OCI-M1 (cell line): ENCODE measurements around the gene TRIM50.
"Not testable (repeated sequence)": the region's sequence is repeated elsewhere in the genome, so short reads cannot be mapped to it uniquely, and the experiment has no call there.

Source experiments
- DNase-seq: peaks from one replicate; lab custom pipeline; 2025; lab: John Stamatoyannopoulos, UW

TRIM50 gene

GRCh38 chr7:73350306-73351068 is 22.6 kb upstream of the TRIM50 start:
- DNase-seq = no peak

- DNase-seq = no peak
Observed at GRCh38 chr7:73349763-73350162, 21.9 kb upstream of the TRIM50 start.

DNA sequence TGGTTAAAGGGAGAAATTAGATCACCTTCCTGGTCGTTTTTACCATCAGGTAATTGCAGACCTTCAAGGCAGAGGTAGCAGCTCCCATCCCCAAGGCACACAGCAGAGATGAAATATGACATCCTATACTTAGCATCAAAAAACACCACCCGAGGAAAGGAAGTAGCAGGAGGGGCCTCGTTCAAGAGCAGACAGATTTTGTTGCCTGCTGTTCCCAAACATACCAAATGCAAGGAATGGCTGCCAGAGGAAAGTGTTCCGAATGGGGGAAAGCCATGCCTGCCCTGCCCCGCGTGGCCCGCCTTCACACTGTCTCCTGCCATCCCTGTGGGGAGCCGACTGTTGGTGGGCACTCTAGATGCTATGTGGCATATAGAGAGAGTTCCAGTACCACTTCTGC is 18.1 kb upstream of the TRIM50 start:
- no peak for DNase-seq

DNA sequence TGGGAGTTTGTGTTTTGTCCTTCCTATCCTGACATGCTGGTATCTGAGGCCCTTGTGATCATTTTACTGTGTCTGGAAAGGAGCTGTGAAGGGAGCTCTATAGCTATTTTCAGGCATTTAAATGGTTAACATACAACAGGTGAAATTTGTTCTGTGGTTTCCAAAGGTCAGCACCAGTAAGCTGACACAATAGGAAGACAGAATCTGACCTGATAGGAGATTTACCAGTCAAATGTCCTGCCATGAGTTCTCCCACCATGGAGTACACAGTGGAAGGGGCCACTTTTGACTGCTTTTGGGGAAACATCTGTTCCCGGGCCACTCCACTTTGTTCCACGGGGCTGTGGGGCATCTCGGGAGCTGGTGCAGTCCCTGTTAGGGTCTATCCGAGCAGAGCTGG is 17.7 kb upstream of the TRIM50 start:
- DNase-seq = no peak

DNA sequence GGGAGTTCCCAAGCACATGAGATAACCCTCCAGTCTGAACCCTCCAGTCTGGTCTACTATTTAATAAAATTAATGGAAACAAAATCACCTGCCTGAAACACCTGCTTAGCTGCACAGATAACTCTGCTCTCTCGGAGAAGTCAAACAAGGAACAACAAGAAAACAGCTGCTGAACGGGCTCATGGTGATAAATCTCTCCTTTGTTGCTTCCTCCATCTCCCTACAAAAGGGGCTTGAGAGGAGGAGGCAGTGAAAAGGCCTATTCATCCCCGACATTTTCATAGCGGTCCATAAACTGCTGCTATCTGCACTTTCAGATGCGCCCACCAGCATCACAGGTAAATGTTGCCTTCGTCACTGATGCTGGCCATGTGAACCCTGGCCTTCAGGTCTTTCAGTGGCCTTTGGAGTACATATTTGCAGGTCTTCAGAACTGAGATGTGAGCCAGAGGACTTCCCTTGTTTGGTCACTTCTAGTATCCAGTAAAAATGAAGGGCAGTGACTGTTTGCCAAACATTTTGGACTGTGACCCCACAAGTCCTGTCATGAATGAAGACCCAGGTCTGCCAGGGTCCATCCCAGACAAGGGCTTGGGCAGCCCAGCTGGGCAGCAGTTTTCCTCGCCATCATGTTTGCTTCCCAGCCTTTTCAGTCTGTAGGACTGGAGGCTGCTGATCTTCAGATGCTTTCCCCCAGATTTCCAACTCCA is 15.9 kb upstream of the TRIM50 start:
- no peak for DNase-seq

DNA sequence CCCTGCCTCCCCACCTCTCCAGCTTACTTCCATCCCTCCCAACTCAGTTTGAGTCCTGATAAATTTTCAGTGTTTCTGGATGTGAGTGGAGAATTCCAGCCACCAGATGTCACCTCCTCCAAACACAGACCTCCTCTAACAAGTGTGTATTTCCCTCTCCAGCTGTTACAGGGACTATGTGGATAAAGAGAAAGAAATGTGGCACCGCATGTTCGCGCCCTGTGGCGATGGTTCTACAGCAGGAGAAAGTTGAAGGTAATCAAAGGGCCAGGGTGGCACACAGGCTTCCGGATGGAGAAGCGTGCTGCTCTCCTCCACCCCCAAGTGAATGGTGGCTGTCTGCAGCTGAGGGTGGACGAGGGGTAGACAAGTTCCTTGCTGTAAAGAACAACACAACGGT is 14.8 kb upstream of the TRIM50 start:
- peak; percentile 26 for DNase-seq

DNA sequence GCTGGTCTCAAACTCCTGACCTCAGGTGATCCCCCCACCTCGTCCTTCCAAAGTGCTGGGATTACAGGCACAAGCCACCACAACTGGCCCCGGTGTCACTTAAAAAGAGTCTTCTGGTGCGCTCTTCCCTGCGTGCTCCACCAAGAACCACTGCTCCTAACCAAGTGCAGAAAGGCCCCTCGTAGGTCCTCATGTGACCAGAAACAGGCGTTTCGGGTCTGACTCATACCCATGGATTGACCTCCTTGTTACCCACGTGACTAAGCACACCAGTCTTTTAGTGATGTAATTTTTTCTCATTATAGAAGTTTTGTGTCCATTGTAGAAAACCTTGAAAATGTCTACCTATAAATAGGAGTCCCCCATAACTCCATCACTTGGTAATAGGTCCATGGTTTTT is 14.0 kb upstream of the TRIM50 start:
- DNase-seq = peak; percentile 76

GRCh38 chr7:73340514-73340913 is 12.6 kb upstream of the TRIM50 start:
- no peak for DNase-seq

DNA sequence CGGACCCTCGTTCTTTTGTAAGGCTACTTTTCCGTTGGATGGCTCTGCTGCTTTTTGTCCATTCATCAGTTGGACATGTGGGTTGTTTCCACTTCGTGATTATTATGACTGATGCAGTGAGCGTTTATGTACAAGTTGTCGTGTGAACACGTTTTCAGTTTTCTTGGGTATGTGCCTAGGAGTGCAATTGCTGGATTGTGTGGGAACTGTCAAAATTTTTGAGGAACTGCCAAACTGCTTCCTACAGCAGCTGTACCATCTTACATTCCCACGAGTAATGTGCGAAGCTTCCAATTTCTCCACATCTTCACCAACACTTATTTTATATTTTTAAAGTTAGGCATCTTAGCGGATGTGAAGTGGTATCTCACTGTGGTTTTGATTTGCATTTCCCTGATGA is 10.4 kb upstream of the TRIM50 start:
- DNase-seq = no peak

- no peak for DNase-seq
Observed at GRCh38 chr7:73332447-73332846, 4.6 kb upstream of the TRIM50 start.

GRCh38 chr7:73330772-73331171 is 2.9 kb upstream of the TRIM50 start:
- DNase-seq = no peak

DNA sequence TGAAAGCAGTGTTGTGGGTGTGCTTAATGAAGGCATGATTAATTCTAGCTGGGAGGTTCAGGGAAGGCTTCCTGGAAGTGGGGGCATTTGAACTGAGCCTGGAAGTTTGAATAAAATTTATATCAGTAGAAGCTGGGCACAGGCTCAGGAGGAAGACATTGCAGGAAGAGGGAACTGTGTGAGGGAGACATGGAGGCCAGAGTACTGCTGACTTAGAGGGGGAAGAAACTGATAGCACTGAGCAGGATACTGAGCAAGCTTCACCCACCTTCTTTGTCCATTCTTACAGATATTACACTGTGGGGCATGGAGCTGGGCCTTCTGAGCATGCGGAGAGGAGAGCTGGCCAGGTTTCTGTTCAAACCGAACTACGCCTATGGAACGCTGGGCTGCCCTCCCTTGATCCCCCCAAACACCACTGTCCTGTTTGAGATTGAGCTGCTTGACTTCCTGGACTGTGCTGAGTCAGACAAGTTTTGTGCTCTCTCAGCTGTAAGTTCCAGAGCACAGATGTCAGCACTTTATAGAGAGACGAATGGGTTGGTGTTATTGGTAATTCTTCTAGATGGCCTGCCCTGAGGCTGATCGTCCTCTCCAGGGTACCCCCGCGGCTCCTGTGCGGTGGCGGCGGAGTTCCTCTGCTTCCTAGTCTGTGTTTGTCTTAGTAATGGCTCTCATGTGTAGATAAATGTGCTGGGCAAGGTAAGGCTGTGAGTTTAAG is 2.1 kb upstream of the TRIM50 start:
- DNase-seq = no peak

DNA sequence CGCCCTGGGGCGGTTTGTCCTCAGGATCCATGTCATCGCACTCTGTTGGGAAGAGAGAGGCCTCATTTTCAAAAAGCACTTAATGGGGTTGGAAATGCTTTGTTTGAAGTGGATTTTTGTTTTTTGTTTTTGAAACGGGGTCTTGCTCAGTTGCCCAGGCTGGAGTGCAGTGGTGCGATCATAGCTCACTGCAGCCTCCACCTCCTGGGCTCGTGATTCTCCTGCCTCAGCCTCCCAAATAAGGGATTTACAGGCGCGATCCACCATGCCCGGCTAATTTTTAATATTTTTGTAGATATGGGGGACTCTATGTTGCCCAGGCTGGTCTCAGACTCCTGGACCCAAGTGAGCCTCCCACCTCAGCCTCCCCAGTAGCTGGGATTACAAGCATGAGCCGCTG is 814 bp upstream of the TRIM50 start:
- DNase-seq = no peak

DNA sequence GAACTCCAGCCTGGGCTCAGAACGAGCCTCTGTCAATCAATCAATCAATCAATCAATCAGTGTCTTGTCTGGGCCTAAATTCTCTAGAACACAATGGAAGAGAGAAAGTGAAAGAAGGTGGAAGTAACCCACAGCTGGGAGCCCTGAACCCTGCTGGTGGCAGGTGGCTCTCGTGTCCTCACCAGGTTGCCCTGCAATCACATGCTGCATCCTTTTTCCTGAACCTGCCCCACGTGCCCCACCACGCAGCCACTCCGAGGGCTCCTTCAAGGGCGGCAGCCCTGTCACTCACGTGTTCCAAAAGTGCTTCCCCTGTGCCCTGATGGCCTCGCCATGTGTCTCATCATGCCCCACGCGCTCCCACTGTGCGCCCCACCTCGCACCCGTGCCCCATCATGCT is 433 bp downstream of the TRIM50 start:
- DNase-seq = not testable (repeated sequence)

DNA sequence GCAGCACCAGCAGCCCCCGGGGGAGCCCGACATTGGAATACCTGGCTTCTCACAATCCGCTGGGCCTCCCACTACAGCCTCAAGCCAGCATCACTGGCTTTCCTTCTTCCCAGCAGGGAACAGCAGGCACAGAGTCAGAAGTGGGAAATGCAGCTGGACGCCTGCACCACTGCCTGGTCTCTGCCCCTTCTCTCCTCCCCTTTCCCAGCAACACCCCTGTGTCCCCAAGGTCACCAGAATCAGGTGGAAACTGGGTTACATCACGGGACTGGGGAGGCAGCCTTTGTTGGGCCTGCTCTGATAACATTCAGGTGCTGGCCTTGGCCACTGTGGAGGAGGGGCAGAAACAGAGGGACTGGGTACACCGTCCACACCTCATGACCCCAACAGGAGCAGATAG is 2.5 kb downstream of the TRIM50 start:
- not testable (repeated sequence) for DNase-seq

GRCh38 chr7:73324081-73324845 is 3.6 kb downstream of the TRIM50 start:
- peak; percentile 81 for DNase-seq

DNA sequence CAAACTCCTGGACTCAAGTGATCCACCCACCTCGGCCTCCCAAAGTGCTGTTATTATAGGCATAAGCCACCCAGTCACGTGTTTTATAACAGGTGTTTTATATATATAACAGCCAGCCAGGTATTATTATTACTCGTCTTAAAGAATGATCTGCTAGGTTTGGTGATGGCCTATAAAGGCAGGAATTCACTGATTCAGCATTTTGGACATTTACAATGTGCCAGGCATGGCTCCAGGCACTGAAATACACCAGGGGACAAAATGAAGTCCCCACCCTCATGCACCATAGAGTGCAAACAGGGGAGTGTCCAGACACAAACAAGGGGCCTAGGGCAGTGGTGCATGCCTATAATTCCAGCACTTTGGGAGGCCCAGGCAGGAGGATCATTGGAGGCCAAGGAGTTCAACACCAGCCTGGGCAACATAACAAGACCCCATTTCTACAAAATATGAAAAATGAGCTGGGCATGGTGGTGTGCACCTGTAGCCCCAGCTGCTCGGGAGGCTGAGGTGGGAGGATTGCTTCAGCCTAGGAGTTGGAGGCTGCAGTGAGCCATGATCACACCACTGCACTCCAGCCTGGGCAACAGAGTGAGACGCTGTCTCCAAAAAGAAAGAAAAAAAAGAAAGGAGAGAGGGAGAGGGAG is 4.3 kb downstream of the TRIM50 start:
- DNase-seq = not testable (repeated sequence)

DNA sequence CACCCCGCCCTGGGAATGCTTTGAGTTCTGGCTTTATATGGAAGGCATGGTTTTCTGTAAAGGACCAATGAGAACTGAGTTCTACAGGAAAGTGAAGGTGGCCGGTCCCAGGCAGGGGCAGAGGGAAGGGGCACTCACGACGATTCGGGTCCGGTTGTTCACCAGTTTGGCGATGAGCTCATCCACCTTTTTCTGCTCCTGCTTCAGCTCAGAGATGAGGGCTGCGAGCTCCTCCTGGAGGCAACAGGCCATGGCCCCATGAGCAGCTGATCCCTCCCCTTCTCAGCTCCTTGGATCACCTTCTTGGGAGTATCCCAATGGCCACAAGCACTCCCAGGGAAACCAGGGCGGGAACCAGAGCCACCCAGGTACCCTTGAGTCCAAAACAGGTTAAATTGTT is 7.9 kb downstream of the TRIM50 start:
- not testable (repeated sequence) for DNase-seq

GRCh38 chr7:73319541-73319940 is 8.3 kb downstream of the TRIM50 start:
- DNase-seq = not testable (repeated sequence)

DNA sequence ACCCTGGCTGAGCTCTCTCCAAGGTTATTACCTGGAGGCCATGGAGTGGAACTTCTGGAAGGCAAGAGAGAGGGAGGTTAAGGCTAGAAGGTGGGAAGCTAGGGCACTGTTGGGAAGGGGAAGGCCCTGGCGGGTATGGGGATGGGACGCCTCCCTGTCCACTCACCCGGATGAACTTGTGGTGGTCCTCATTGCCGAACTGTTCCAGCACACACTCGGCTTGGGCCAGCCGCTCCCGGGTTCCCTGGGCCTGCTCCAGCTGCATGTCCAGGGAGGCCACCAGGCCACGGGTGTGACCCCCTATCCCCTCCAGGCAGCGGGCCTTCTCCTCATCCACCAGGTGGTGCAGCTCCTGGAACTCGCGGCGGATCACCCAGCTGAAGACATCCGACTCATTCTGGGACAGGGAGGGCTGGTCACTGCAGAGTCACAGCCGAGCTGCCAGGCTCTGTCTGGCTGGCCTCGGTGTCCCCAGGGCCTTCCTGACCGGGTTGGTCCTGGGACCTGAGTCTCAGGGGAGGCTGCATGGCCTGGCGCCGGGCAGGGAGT is 9.2 kb downstream of the TRIM50 start:
- not testable (repeated sequence) for DNase-seq

DNA sequence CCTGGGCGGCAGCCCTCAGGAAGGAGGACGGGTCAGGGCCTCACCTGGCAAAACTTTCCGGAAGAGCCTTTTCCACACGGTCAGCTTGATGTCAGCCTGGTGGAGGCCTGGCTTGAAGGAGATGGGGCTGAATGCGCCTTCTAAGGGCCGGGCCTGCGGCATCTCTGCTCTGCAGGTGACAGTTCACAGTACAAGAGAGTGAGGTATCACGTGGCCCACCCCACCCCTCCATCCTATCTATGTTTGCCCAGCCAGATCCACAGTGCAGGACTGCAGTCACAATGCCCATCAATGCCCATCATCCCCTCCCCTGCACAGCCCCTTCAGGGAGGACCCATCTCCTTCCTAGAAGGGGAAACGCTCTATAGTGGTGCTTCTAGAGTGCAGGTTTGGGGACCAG is 11.4 kb downstream of the TRIM50 start:
- no peak for DNase-seq
